ENCODE data around the gene MAML3. TPM values are rescaled to one million over a fixed set of nuclear protein-coding genes. Genes with fewer than 3 reads are reported as not detected.

The MAML3 gene
- total and polyA plus RNA-seq, 12 donors = 1.1 to 4.6 (median 2.6) TPM

GRCh38 chr4:140096921-140097320, 57.1 kb downstream of the MAML3 start:
- peak in 5 of 8 donors; percentile 8 to 36 (median 25) for ATAC-seq
- intact Hi-C loops (cut with DNase I) = loop anchor here in 4 of 10 donors (2.0 to 5.0 kb wide), 3 partner anchors 45 to 55 kb away; partner anchors contain the start of gene MAML3 (in 1 of the 4)

GRCh38 chr4:140096483-140096861, 57.5 kb downstream of the MAML3 start:
- Histone ChIP-seq H3K27me3 (no peaks in the 10 kb centered on the region), H3K36me3 (no peaks in the 10 kb centered on the region), H3K9me3 (no peaks in the 10 kb centered on the region), H3K4me1 (peaks cover 15 to 96% (median 85%) of the 10 kb centered on the region in 9 donors), H3K27ac (peak overlapping the region; percentile 12 to 92 (median 82)), H3K4me3 (no peak overlapping the region)
- no peak for ATAC-seq
- 73 to 80% methylated on average over 5 of the region's 5 CpGs for WGBS, 2 donors
- no peak for TF ChIP-seq CTCF (IDR thresholded peaks at IDR 0.05)
- intact Hi-C loops (cut with DNase I) = loop anchor here in 4 of 10 donors (2.0 to 5.0 kb wide), 3 partner anchors 44 to 56 kb away; partner anchors contain the start of gene MAML3 (in 1 of the 4)
- DNase-seq = no peak

More at GRCh38 chr4:140096921-140097320, 57.1 kb downstream of the MAML3 start:
- no peak for TF ChIP-seq CTCF (IDR thresholded peaks at IDR 0.05)
- Histone ChIP-seq H3K27me3 (no peaks in the 10 kb centered on the region), H3K4me3 (peak overlapping the region in 6 of 10 donors; percentile 1 to 33 (median 27)), H3K9me3 (no peaks in the 10 kb centered on the region), H3K4me1 (peaks cover 15 to 91% (median 80%) of the 10 kb centered on the region in 9 donors), H3K27ac (peak overlapping the region; percentile 12 to 92 (median 82)), H3K36me3 (no peaks in the 10 kb centered on the region)
- DNase-seq = no peak
- WGBS, 2 donors = 23% methylated on average over 2 of the region's 2 CpGs

- 48 to 58% methylated on average over 9 of the region's 9 CpGs for WGBS, 2 donors
- no peaks in the 10 kb centered on the region for H3K9me3 ChIP-seq
Observed at GRCh38 chr4:140095694-140096482, 58.1 kb downstream of the MAML3 start.

More at GRCh38 chr4:140095694-140096482, 58.1 kb downstream of the MAML3 start:
- intact Hi-C loops (cut with DNase I) = loop anchor here in 5 of 10 donors (2.0 to 5.0 kb wide), 4 partner anchors 44 to 59 kb away; partner anchors contain the start of gene MAML3 (in 2 of the 5)
- no peaks in the 10 kb centered on the region for H3K27me3 ChIP-seq
- ATAC-seq (peak; percentile 21 to 77 (median 60)), DNase-seq (peak; percentile 23 to 72)
- peak overlapping the region in 3 of 10 donors; percentile 14 to 27 (median 26) for H3K4me3 ChIP-seq
- peak overlapping the region; percentile 27 to 92 (median 82) for H3K27ac ChIP-seq
- TF ChIP-seq CTCF (IDR thresholded peaks at IDR 0.05) = no peak
- no peaks in the 10 kb centered on the region for H3K36me3 ChIP-seq
- peaks cover 15 to 100% (median 86%) of the 10 kb centered on the region in 9 donors for H3K4me1 ChIP-seq

Measured in heart right ventricle (tissue), 16 donors.